GM12873 (cell line): ENCODE data around the gene SEMA4D.

ENCODE experiments used
- TF ChIP-seq, protein P1 (sequence below): IDR thresholded peaks from 2 replicates; pipeline ENCODE4 v1.5.1; 2012; ENCODE audit warnings: low read depth, mild to moderate bottlenecking, moderate library complexity, low read length, control low read depth; ENCODE audit not compliant: insufficient read depth; ENCODE audit errors: missing control alignments

The SEMA4D gene

DNA sequence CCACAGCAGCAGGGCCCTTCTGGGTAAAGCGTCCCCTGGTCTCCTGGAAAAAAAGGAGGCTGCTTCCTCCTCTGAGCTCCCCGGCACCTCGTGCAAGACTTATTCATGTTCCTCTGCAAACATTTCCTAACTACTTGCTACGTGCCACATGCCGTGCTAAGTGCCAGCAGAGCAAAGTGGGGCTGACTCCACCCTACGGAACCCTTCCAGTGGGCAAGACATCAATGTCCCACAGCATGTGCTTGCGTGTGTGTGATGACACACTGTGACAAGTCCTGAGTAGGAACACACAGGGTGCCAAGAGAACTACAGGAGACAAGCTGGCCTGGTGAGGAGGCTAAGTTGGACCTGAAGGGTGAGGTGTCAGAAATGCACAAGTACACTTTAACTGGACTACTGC is 57.4 kb downstream of the SEMA4D start:
- TF ChIP-seq, protein P1, sequence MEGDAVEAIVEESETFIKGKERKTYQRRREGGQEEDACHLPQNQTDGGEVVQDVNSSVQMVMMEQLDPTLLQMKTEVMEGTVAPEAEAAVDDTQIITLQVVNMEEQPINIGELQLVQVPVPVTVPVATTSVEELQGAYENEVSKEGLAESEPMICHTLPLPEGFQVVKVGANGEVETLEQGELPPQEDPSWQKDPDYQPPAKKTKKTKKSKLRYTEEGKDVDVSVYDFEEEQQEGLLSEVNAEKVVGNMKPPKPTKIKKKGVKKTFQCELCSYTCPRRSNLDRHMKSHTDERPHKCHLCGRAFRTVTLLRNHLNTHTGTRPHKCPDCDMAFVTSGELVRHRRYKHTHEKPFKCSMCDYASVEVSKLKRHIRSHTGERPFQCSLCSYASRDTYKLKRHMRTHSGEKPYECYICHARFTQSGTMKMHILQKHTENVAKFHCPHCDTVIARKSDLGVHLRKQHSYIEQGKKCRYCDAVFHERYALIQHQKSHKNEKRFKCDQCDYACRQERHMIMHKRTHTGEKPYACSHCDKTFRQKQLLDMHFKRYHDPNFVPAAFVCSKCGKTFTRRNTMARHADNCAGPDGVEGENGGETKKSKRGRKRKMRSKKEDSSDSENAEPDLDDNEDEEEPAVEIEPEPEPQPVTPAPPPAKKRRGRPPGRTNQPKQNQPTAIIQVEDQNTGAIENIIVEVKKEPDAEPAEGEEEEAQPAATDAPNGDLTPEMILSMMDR: no peak

DNA sequence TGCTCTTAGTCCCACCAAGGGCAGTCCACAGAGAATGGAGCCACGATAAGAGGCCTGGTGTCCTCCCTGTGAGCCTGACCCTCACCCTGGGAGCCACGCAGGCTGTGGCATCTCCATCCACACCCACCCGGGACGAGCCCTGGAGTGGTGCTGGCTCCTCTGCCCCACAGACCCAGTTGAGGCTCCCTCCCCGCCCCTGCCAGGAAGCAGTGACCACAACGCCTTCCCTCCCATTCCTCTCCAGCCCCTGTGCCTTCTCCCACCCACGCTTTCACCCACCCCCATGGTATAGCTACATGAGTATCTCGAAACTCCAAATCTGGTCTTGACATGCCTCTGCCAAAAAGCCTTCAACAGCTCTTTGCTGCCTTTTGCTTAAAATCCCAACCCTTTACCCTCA is 57.9 kb downstream of the SEMA4D start:
- TF ChIP-seq, protein P1: no peak

DNA sequence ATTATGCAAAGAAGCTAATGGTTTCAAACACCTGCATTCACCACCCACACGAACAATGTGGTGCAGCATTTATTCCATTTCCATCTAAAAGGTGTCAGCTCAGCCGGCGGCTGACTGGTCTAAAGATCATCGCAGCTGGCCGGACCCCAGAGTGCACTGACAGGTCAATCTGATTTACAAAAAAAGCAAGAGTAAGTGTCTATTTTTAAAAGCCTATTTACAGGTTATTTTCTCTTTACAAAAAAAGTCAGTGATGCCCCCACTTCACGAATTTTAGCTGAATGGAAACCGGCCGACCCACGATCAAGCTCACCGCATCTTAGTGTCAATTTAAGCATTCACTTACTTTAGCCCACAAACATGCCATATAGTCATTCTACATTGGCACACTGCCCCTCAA is 58.3 kb downstream of the SEMA4D start:
- TF ChIP-seq, protein P1: no peak

DNA sequence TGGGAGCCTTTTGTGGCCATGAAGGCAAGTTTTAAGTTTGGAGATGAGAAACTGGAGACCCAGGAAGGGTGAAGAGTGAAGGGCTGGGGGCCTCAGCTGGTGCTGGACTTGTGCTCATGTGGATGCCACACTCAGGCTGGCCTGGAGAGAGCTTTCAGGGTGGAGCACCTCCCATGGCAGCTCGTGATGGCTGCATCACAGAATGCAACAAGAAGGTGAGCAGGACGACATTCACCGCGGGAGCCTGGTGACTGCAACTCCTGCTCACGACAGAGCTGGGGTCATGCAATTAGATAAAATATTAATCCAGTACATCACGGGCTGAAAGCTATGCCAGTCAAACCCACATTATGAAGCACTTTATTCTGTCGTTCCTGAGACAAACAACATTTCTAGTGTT is 59.7 kb downstream of the SEMA4D start:
- TF ChIP-seq, protein P1: no peak

DNA sequence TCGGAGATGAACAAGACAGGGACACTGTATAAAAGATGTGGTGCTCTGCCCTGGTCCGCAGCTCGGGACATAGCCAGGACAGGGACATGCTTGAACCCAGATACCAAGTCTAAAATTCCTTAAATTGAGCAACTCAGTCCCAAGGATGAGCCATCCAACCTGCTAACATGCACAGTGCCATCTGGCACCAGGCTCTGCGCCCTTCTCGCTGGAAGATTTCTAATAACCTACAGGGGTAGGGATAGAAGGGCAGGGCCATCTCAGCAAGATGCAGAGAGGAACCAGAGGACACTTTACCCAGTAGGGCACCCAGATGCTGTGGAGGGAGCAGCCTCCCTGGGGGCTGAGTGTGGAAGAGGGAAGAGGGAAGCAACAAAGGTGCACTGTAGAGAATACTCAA is 60.1 kb downstream of the SEMA4D start:
- TF ChIP-seq, protein P1: no peak

DNA sequence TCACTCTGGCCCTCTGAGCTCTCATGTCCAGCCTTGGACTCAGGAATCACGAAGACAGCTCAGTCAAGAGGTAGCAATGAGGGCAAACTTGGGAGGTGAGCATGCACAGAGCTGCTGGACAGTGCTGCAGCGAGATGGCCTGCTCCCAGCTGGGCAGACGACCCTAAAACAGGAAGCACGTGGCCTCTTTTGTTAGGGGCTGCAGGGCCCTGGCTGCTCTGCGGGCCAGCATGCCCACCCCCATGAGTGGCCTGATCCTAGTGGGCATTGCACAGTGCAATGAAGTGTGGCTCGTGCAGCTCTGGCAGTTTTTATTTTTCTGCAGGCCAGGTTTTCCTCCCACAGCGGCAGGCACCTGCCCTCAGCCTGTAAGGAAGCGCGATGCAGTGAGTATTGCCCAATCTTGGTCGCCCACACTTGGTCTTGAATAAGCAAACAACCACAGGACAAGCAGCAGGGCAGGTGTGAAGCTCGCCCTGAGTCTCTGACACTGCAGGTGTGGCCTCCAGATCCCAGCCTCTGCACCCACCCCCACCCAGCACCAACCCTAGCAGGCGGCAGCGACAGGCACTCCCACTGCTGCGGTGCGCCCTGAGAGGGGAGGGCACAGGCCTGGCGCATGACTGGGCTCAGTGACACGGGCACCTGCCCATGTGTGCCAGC is 60.8 kb downstream of the SEMA4D start:
- TF ChIP-seq, protein P1: no peak

DNA sequence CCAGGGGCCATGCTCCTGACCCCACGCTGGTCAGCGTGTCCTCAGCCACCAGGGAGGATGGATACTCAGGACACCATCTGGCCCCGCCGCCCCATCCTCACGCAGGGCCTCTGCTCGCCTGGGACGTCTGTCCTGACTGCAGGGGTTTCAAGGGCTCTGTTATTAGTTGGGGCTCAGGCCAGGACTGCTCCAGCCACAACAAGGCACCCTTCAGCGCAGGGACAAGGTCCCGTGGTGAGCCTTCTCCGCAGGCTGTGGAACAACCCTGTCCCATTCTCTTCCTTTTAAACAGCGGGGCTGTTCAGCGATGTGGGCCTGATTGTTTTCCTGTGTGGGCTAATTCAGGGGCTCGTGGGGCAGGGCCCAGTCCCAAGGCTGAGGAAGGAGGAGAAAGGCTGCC is 61.6 kb downstream of the SEMA4D start:
- TF ChIP-seq, protein P1: no peak
